ENCODE measurements around the gene KRTAP5-3. TPM values are rescaled to one million over a fixed set of nuclear protein-coding genes. Genes with fewer than 3 reads are reported as not detected.
"Not testable (repeated sequence)": the region's sequence is repeated elsewhere in the genome, so short reads cannot be mapped to it uniquely, and the experiment has no call there.

Gene KRTAP5-3
- total RNA-seq, 1 donor from 2014 or later, result not detected

- not testable (repeated sequence) for DNase-seq
Measured at GRCh38 chr11:1607901-1608300, 362 bp downstream of the KRTAP5-3 start.

GRCh38 chr11:1607156-1607845 is 962 bp downstream of the KRTAP5-3 start:
- not testable (repeated sequence) for DNase-seq

- not testable (repeated sequence) for DNase-seq
Measured at GRCh38 chr11:1605923-1606322, 2.3 kb downstream of the KRTAP5-3 start.

GRCh38 chr11:1604711-1605110 is 3.6 kb downstream of the KRTAP5-3 start:
- no peak for DNase-seq

- no peak for DNase-seq
Measured at GRCh38 chr11:1604181-1604580, 4.1 kb downstream of the KRTAP5-3 start.

- no peak for DNase-seq
Measured at GRCh38 chr11:1603629-1604028, 4.6 kb downstream of the KRTAP5-3 start.

GRCh38 chr11:1601663-1602062 is 6.6 kb downstream of the KRTAP5-3 start:
- not testable (repeated sequence) for DNase-seq

GRCh38 chr11:1600626-1601025 is 7.6 kb downstream of the KRTAP5-3 start:
- DNase-seq, result no peak

- DNase-seq, result no peak
Measured at GRCh38 chr11:1598816-1599215, 9.4 kb downstream of the KRTAP5-3 start.

- DNase-seq, result not testable (repeated sequence)
Measured at GRCh38 chr11:1598406-1598805, 9.9 kb downstream of the KRTAP5-3 start.

GRCh38 chr11:1597994-1598380 is 10.3 kb downstream of the KRTAP5-3 start, which contains the start of gene KRTAP5-2:
Gene KRTAP5-2, minus strand, starts transcription at chr11:1598294. Its CDS starts 44 bp downstream, at chr11:1598250.
- DNase-seq, result no peak

GRCh38 chr11:1597331-1597993 is 10.8 kb downstream of the KRTAP5-3 start:
- DNase-seq, result no peak

GRCh38 chr11:1596576-1597121 is 11.6 kb downstream of the KRTAP5-3 start:
- DNase-seq, result not testable (repeated sequence)

- peak; percentile 30 for DNase-seq
Measured at GRCh38 chr11:1595994-1596575, 12.2 kb downstream of the KRTAP5-3 start.

GRCh38 chr11:1592628-1593027 is 15.6 kb downstream of the KRTAP5-3 start:
- DNase-seq, result no peak

GRCh38 chr11:1589996-1590395 is 18.3 kb downstream of the KRTAP5-3 start:
- DNase-seq, result no peak

GRCh38 chr11:1589191-1589963 is 18.9 kb downstream of the KRTAP5-3 start:
- peak; percentile 29 for DNase-seq

- no peak for DNase-seq
Measured at GRCh38 chr11:1586699-1587098, 21.6 kb downstream of the KRTAP5-3 start.

- not testable (repeated sequence) for DNase-seq
Measured at GRCh38 chr11:1584661-1585370, 23.4 kb downstream of the KRTAP5-3 start, which contains the start of gene KRTAP5-1. Gene KRTAP5-1, minus strand, starts transcription at chr11:1585283. Its CDS starts 34 bp downstream, at chr11:1585249.

- DNase-seq, result not testable (repeated sequence)
Measured at GRCh38 chr11:1582909-1583308, 25.4 kb downstream of the KRTAP5-3 start.

GRCh38 chr11:1581976-1582375 is 26.3 kb downstream of the KRTAP5-3 start:
- DNase-seq, result no peak

GRCh38 chr11:1576825-1577224 is 31.4 kb downstream of the KRTAP5-3 start:
- no peak for DNase-seq
